ENCODE data around the gene UPK1A. TPM values are rescaled to one million over a fixed set of nuclear protein-coding genes. Genes with fewer than 3 reads are reported as not detected.

The UPK1A gene
- total and polyA plus RNA-seq, 10 of the 15 experiments (the other 5 are each of a cell fraction or from before 2014, with no cell fraction given), result 0.15 to 1.9 (median 0.26) TPM; not detected in 7

DNA sequence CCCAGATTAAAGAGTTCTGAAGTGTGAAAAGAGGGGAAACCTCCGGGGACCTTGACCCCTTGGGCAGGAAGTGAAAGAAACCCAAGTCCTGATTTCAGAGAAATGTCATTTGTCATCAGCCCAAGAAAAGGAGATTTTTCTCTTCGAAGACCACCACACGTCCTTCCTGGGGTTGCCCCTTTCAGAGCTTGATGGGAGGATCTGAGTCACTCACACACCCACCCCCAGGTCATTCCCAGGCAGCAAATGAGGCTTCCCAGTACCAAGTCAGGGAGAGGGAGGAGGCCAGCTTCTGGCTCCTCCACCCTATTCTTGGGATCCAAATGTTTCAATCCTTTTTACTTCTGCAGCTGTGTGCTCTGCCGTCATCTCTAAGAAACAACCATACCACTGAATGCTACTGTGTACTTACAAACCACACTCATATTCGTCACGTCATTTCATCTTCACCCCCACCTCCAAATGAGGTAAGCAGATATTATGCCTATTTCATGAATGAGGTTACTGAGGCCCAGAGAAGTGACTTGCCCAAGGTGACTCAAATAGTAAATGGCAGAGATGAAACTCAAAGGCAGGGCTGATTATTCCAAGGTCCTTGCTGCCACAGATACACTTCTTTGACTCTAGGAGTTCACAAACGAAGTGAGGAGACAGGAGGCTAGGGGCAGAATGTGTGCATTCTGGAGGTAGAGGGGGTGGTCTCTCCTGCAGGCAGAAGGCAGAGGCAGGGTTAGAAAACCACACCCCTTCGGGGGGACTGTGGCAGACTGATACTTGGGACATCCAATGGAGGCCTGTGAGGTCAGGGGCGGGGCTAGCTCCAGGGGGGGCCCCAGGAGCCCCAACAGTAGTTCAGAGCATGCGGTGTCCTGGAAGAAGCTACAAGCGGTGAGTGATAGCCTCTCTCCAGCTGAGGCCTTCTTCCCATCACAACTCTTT, 46.5 kb downstream of the UPK1A start (continued):
- no peak for TF ChIP-seq REST (IDR thresholded peaks at IDR 0.05; ENCODE audit: low read depth, low read length)
- TF ChIP-seq, protein P1, sequence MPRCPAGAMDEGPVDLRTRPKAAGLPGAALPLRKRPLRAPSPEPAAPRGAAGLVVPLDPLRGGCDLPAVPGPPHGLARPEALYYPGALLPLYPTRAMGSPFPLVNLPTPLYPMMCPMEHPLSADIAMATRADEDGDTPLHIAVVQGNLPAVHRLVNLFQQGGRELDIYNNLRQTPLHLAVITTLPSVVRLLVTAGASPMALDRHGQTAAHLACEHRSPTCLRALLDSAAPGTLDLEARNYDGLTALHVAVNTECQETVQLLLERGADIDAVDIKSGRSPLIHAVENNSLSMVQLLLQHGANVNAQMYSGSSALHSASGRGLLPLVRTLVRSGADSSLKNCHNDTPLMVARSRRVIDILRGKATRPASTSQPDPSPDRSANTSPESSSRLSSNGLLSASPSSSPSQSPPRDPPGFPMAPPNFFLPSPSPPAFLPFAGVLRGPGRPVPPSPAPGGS (IDR thresholded peaks at IDR 0.05; ENCODE audit: borderline replicate concordance, insufficient read depth, low read depth, low read length, poor library complexity, severe bottlenecking), result no peak
- TF ChIP-seq, protein P2, sequence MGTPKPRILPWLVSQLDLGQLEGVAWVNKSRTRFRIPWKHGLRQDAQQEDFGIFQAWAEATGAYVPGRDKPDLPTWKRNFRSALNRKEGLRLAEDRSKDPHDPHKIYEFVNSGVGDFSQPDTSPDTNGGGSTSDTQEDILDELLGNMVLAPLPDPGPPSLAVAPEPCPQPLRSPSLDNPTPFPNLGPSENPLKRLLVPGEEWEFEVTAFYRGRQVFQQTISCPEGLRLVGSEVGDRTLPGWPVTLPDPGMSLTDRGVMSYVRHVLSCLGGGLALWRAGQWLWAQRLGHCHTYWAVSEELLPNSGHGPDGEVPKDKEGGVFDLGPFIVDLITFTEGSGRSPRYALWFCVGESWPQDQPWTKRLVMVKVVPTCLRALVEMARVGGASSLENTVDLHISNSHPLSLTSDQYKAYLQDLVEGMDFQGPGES (IDR thresholded peaks at IDR 0.05), result no peak
- TF ChIP-seq CEBPB (IDR thresholded peaks at IDR 0.05; ENCODE audit: borderline replicate concordance in 1 of 2, low read depth in 2 of 2, low read length in 2 of 2), result no peak
- TF ChIP-seq BMI1 (IDR thresholded peaks at IDR 0.05; ENCODE audit: borderline replicate concordance), result no peak; the same call in 1 of the 2 replicates
- no peak for TF ChIP-seq ZNF274 (IDR thresholded peaks at IDR 0.05; ENCODE audit: insufficient read depth, insufficient read length)
- no peak for TF ChIP-seq NFYA (IDR thresholded peaks at IDR 0.05; ENCODE audit: borderline replicate concordance, low read depth, low read length)
- TF ChIP-seq HCFC1 (IDR thresholded peaks at IDR 0.05; ENCODE audit: low read length), result no peak; the same call in 1 of the 2 replicates
- peak; percentile 79 to 81 for TF ChIP-seq IKZF2 (IDR thresholded peaks at IDR 0.05)
- no peak for TF ChIP-seq NR2C2 (IDR thresholded peaks at IDR 0.05; ENCODE audit: borderline replicate concordance, control insufficient read depth, insufficient read length, low read depth)
- TF ChIP-seq ESRRA (IDR thresholded peaks at IDR 0.05; ENCODE audit: low read length), result peak; percentile 57; the same call in 1 of the 2 replicates
- no peak for TF ChIP-seq USF2 (IDR thresholded peaks at IDR 0.05; ENCODE audit: borderline replicate concordance, low read depth, low read length)
- TF ChIP-seq E2F8 (IDR thresholded peaks at IDR 0.05; ENCODE audit: low read depth, partially characterized antibody), result no peak
- no peak for TF ChIP-seq SRF (IDR thresholded peaks at IDR 0.05; ENCODE audit: low read depth in 2 of 2, low read length in 2 of 2)
- peak; percentile 92 for TF ChIP-seq PBX3 (IDR thresholded peaks at IDR 0.05; ENCODE audit: insufficient replicate concordance, low read depth, low read length)
- TF ChIP-seq RAD51 (IDR thresholded peaks at IDR 0.05), result no peak
